ENCODE measurements around the gene ACIN1. TPM values are rescaled to one million over a fixed set of nuclear protein-coding genes. Genes with fewer than 3 reads are reported as not detected.
"Not testable (repeated sequence)": the region's sequence is repeated elsewhere in the genome, so short reads cannot be mapped to it uniquely, and the experiment has no call there.

Gene ACIN1
- total RNA-seq, 1 experiment from 2014 or later, result 79.3 TPM

DNA sequence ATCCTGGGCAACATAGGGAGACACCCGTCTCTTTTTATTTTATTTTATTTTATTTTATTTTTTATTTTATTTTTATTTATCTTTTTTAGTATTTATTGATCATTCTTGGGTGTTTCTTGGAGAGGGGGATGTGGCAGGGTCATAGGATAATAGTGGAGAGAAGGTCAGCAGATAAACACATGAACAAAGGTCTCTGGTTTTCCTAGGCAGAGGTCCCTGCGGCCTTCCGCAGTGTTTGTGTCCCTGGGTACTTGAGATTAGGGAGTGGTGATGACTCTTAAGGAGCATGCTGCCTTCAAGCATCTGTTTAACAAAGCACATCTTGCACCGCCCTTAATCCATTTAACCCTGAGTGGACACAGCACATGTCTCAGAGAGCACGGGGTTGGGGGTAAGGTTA, 12.7 kb upstream of the ACIN1 start:
- not testable (repeated sequence) for DNase-seq (ENCODE audit: low read depth)

DNA sequence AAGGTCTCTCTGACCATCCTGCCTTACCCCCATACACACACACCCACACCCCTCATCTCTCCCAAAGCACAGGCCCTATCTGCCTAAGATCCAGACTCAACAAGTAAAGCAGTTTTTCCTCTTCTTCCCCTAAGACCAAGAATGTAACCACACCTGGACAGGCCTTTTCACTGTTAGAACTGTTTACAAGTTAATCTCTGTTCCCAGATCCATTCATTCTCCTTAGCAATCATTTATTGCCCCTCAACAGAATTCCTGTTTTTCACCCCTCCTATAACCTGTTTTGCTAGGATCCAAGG, 11.8 kb upstream of the ACIN1 start:
- DNase-seq (ENCODE audit: low read depth), result no peak

DNA sequence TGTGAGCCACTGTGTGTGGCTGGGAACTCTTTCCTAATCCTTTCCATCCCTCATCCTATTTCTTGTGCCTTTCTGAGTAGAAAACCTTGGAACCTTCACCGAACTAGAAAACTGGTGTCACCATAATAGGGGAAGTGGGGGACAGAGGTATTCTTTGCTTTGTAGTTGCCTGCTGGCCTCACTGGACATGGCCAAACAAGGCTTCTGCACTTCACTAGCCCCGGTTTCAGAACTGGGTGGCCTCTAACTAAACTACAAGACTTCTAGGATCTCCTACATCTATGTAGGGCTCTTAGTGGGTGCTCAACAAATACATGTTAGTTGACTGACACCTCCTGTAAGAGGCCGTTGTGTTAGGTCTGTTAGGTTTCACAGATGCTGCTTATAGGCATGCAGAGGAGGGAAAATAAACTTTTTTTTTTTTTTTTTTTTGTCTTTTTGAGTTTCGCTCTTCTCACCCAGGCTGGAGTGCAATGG, 10.4 kb upstream of the ACIN1 start:
- no peak for DNase-seq (ENCODE audit: low read depth)

DNA sequence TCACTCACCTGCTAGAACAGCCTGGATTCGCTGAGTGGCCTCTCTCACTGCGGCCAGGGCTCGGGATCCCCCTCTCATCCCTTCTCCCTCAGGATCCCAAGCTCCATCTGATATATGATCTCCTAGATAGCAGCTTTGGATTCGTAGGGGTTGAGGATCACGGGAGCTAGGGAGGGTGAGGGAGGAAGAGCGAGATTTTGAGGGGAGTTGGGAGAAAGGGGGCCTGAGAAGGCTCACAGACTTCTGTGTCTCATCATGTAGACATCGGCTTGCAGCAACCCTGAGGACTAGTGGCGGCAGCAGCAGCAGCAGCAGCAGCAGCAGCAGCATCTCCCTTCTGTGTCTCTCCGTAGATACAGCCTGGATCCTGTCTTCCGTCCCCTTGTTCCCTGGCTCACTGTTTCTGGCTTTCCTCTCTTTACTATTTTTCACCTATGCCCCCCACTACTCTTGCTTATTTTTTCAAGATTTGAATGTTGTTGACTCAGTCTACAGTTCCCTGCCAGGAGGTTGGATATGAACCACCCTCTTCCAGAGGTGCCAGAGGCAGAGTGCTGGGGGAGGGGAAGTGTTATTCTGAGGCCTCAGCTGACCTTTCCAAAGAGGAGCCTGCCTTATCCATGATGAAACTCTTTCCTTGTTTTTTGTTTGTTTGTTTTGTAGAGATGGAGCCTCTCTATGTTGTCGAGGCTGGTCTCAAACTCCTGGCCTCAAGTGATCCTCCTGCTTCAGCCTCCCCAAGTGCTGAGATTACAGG, 9.8 kb upstream of the ACIN1 start, which contains the start of gene CIROP:
CIROP (minus strand) TSS at position 399 of the 757 bp plus-strand sequence; CDS start at position 330, 69 bp downstream.
- no peak for DNase-seq (ENCODE audit: low read depth)

DNA sequence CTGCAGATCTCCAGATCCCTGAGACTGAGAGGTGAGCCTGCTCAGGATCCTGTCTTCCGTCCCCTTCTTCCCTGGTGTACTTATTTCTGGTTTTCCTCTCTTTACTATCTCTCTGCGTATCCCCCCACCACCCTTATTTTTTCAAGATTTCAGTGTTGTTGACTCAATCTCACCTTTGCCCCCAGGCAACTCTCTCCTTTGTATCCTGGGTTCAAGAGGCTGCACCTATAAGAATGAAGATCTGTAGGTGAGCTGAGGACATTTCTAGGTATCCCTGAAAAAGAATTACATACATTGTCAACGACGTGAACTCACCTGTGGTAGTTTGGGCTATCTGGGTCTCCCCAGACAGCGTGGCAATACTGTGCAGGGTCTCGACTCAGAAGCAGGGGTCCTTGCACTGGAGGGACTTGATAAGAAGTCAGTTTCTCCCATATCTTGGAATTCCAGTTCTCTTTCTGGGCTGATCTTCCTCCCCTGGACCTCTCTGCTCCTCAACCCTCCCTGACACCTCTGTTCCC, 9.2 kb upstream of the ACIN1 start:
- DNase-seq (ENCODE audit: low read depth), result no peak

DNA sequence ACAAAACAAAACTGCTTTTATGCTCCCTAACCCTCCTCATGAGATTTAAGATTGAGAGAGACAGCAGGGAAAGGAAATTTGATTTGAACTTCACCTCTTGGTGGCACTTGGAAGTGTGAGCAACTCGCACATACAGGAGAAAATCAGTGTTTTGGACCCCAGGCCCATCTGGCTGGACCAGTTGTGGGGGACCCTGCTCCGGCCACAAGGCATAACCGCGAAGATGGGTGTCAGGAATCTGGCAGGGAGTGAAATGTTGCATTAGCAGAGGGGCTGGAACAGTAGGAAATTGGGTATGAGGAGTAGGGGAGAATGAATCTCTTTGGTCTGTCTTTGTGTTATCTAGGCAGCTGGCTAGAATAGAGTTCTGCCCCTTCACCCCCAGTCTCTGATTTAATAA, 8.6 kb upstream of the ACIN1 start:
- no peak for DNase-seq (ENCODE audit: low read depth)

DNA sequence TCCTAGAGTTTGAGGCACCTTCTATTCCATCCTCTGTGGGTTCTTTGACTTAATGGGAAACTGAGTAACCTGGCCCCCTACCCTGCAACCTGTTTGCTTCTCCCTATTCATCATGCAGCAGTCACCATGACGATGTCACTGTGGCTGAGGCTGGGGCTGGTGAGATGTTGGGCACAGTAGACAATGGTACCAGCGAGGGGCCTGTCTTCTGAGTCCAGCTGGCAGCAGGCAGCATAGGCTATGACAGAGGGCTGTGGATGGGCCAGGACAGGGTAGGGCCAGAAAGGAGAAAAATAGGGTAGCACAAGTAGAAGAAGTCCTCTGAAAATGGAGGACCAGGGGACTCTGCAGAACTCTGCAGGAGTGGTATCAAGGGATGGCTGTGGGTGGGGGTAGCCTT, 7.9 kb upstream of the ACIN1 start:
- DNase-seq (ENCODE audit: low read depth), result no peak

DNA sequence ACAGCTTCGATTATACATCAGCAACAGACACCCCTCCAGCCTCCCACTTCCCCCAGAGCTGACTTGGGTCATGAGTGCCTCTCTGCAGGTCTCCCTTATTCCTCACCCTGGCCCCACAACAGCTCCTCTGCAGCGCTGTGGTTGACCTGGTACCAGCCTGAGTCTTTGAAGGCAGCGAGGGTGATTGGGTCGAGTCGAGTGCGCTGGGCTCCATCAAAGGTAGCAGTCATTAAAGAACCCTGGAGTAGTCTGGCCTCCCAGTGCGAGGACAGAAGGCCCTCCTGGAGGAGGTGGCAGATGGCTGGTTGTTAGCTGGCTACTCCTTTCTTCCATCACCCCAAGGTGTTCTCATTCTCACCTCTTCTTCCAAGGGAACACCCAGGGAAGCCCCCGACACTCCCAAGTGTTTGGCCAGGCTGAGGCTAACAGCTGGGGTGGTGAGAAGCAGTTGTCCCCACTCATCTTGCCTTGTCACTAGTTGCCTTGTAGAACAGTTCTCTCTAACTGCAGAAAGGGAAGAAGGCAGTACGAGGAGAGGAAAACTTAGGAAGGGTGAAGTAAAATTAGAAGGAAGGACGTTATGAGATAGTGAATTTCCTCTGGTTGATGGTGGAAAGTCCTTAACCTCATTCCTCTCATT, 7.2 kb upstream of the ACIN1 start:
- DNase-seq (ENCODE audit: low read depth), result no peak

DNA sequence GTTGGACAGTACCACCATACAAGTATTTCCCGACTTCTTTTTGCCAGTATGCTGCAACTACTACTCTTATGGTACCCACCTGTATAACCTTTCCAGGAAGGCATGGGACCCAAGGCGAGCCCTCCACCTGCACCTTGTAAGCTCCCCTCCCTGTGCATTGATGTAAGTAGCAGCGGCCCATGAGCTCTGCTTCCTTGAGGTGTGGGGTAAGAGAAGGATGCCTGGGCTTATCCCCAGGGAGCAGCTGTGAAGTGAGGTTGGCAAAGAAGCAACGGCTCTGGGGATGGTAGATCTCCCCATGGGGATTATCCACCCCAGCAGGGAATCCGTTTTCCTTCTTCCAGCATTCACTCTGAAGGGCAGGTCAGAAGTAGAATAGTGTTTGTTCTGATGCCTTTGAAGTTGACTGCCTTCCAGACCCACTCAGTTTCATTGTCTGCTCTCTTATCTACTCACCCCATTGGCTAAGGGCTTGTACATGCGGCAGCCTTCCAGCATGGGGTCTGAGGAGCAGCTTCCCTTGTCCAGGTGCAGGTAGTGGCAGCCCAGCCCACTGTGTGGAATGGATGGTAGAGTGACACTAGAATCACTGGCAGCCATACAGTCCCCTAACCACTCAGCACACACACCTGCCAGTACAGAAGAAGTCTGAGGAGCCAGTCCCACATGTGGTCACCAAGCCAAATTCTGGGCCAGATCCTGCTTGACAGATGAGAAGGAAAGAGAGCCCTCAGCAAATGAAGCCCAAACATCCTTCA, 6.5 kb upstream of the ACIN1 start:
- DNase-seq (ENCODE audit: low read depth), result no peak

DNA sequence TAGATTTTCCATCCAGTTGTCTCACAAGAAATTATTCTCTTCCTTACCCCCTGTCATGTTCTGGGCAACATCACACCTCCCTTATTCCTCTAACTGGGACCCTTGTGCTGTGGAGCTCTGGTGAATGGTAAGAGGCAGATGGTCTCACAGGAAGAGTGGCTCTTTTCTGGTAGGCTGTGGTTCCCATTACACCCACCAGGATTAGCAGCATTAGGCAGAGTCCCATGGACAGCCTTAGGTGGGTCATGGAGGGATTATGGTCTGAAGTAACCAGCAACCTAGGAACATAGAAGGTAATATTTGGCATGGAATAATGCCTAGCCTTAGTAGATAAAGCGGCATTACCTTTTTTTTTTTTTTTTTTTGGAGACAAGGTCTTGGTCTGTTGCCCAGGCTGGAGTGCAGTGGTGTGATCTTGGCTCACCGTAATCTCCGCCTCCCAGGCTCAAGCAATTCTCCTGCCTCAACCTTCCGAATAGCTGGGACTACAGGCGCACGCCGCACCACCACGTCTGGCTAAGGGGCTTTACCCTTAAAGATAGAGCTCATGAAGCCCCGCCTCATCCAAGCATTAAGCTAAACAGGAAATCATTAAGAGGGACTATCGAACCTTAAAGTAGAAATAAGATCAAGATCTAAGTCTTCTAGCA, 4.4 kb upstream of the ACIN1 start:
- DNase-seq (ENCODE audit: low read depth), result no peak

DNA sequence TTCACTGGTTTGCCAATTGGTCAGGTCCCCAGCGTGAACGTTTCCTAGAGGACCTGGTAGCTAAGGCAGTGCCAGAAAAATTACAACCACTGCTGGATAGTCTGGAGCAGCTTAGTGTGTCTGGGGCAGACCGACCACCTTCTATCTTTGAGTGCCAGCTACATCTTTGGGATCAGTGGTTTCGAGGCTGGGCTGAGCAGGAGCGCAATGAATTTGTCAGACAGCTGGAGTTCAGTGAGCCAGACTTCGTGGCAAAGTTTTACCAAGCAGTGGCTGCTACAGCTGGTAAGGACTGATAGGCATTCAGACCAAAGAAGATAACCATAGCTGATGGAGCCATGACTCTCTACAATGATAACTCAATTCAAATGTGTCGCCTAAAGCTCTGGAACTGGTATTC, 2.9 kb upstream of the ACIN1 start:
- no peak for DNase-seq (ENCODE audit: low read depth)

DNA sequence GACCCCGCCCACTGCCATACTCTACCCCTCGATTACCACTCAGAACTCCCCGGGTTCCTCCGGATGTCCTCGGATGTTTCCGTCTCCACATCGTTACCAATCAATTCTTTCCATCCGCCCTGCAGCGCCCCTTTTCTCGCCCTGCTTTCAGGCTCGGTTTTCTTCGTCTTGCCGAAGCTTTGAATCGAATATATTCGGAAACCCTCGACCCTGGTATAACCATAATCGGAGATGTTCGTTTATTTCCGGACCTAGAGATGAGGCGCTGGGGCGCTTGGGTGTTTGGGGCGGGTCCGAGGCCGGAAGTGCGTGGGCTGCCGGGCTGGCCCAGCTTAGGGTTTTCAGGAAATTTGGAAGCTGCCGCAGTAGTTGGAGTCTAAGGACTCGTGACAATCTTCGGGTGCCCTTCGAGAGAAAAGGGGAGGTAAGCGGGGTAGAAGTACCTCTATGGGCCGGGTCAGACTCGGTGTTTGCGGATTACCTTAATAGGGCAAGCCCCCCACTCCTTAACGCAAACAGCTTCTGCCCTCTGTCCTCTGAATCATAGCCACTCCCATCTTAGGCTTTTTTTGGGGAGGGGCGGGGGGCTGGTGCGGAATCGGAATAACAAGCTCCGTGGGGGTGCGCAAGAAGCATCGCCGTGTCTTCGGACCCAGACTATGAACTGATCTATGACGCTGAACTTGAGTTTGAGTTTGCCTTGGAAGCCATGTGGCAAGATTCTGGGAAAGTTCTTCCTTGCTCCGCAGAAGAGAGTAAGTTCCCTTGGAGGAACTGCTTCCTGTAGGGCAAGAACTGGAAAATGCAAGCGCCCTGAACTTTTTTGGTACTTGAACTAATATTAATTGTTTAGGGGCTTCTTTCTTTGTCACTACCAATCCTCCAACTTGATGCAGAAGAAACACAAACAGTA, 516 bp upstream of the ACIN1 start, which contains the start of gene C14orf119:
C14orf119 (plus strand) TSS at position 310 of the 913 bp plus-strand sequence. CDS start 2,154 bp downstream, outside the sequence.
- DNase-seq (ENCODE audit: low read depth), result peak; percentile 99

DNA sequence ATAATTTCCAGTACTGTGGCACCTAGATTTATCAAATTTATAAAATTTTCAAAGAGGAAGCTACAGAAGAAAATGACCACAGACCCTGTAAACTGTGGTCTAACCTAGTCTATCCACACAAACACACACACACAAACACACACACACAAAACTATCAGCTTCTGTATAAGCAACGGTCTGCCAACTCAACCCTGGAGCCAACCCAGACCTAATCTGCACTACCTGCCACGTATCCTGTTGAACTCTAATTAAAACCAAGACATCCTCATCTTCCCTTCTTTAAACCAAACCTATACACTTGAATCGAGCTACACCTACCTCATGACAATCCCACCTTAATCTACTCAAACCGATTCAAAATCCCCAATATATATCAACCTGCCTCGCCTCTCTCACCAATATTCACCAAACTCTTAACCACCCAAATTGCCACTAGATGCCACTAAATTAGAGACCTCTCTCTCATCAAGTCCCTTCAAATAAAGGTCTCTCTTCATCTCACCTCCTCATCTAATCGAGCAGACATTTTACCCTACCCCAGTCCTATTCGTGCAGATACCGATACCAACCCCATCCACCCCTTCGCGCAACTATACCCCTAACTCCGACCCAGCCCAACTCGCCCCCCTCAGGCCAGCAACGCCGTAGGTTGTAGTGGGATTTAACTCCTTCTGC, 808 bp downstream of the ACIN1 start:
- DNase-seq (ENCODE audit: low read depth), result no peak

DNA sequence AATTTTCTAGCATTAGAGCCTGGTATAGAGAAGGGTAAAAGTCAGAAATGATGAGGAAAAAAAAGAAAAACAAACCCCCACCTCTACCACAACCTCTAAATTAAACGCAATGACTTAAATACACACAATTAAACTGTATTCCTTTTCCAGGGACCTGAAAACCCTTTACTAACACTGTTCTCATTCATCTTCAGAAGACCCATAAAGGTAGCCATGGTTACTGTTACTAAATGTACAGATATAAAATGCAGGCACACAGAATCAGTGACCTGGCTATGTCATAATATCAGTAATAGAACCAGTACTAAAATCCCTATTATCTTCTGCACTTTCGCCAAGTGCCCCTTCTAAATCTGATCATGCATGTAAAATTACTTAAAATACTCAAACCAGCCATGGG, 1.4 kb downstream of the ACIN1 start:
- DNase-seq (ENCODE audit: low read depth), result no peak

DNA sequence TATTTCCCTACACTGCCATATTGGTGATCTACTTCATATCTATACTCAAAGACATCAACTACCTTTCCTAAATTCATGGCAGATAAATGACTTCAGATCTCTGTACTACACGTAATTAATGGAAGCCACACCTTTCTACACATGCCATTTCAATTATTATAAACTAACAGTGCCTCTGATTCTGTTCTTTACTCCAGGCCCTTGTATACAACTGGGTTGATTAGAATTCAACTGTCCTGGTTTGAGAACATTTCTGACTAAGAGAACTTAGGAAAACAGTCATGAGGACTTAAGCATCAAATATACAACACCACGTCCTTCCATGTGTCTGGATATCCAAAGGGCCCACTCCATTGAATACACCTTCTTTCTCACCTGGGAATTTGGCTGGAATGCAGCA, 1.8 kb downstream of the ACIN1 start:
- no peak for DNase-seq (ENCODE audit: low read depth)

DNA sequence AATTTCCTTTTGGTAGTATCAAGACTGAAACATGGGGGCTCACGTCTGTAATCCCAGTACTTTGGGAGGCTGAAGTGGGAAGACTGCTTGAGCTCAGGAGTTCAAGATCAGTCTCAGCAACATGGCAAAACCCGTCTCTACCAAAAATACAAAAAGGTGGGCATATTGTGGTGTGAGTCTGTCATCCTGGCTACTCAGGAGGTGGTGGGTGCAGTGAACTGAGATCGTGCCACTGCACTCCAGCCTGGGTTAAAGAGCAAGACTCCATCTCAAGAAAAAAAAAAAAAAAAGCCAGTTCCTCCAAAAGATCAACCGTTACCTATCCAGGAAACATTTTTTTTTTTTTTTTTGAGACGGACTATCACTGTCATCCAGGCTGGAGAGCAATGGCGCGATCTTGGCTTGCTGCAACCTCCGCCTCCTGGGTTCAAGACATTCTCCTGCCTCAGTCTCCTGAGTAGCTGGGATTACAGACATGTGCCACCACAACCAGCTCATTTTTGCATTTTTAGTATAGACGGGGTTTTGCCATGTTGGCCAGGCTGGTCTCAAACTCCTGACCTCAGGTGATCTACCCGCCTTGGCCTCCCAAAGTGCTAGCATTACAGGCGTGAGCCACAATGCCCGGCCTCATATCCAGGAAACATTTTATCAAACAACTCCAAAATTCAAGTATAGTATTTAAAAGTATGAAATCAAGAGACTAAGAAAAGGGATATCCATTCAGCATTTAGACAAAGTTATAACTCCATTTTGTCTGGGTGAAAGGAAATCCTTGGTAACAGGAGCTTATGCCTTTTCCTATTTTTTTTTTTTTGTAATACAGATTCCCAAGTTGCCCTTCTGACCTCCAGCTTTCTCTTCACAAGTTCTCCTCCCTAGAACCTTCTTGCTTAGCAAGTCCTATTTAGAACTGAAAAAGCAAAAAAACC, 3.4 kb downstream of the ACIN1 start:
- no peak for DNase-seq (ENCODE audit: low read depth)

DNA sequence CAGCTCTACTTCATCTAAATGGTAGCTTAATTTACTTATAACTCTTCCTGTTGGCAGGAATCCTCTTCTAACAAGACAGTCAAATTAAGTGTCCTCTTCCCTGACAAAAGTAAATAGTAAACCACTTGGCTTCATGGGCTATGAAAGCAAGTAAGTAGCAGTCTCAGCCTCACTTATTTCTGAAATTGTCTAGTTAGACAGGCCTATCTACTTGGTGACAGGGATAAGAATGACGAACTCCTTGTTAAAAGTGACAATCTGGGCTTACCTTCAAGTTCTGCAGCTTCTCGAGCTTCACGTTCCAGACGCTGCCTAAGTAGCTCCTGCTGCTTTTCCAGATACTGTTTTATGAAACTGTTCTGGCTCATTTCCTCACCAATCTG, 4.7 kb downstream of the ACIN1 start:
- no peak for DNase-seq (ENCODE audit: low read depth)

DNA sequence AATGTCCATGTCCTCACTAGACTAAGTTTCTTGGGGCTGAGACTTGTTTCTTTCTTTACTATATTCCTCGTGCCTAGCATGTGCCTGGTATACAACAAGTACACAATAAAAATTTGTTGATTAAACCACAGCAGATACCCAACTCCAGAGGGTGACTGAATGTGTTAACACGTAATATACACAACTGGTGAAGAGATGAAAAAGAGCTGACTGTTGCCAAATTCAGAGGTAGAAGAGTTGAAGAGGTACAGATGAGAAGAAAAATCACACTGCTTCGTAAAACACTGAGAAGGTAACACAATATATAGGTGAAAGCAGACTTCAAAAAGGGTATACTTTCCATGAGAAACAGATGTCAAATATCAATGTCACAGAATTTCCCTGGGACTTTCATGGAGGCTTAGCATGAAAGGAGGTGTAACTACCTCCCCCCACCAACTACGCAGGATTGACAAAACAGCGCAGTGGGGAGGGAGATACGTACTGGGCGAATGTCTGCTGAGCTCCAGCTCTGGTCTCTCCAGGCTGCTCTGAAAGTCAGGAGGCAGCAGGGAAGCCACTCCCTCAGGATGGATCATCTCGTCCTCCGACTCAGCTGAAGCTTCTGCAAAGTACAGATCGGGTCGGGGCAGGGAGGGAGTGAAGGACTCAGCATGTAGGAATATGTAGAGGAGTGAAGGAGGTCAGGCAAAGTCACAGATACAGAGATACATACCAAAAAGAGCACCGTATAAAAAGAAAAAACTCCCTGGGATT, 5.3 kb downstream of the ACIN1 start:
- DNase-seq (ENCODE audit: low read depth), result no peak
